A549 (cell line): ENCODE results near the gene LRRC47.

Experiments used
- BHLHE40 ChIP-seq: IDR thresholded peaks from 2 replicates; pipeline ENCODE4 v1.6.1; 2012; ENCODE audit warnings: low read depth, low read length, inconsistent platforms
- CBX2 ChIP-seq: fragments of 200-600 bp; sonication (generic); IDR thresholded peaks from 2 replicates; pipeline ENCODE4 v1.6.1; 2016; ENCODE audit warnings: low read depth, mild to moderate bottlenecking, borderline replicate concordance
- CHD2 ChIP-seq: fragments of 150-350 bp; IDR thresholded peaks from 2 replicates; pipeline ENCODE4 v1.6.1; 2014; ENCODE audit warnings: low read length; ENCODE audit not compliant: partially characterized antibody
- CHD4 ChIP-seq: fragments of 200-600 bp; sonication (generic); IDR thresholded peaks from 2 replicates; pipeline ENCODE4 v1.6.1; 2016; ENCODE audit warnings: antibody characterized with exemption, mild to moderate bottlenecking, borderline replicate concordance
- CTCF ChIP-seq: fragments of >200 bp; sonication (Bioruptor Twin); formaldehyde crosslinking; IDR thresholded peaks from 3 replicates; pipeline ENCODE4 v1.5.1; 2016
- EP300 ChIP-seq, 2 experiments: fragments of >200 bp; sonication (Bioruptor Twin); formaldehyde crosslinking; IDR thresholded peaks; 2 replicates in 1 of 2; 3 replicates in 1 of 2; pipeline ENCODE4 v1.6.1; 2016 to 2017
- FOXS1 ChIP-seq: fragments of 250-450 bp; sonication (Bioruptor Pico); IDR thresholded peaks from 2 replicates; pipeline ENCODE4 v1.5.0; 2020; ENCODE audit warnings: mild to moderate bottlenecking, moderate library complexity
- JUN ChIP-seq, 2 experiments: fragments of >200 bp; sonication (Bioruptor Twin); formaldehyde crosslinking; IDR thresholded peaks; 2 replicates in 1 of 2; 3 replicates in 1 of 2; pipeline ENCODE4 v1.6.1; 2016 to 2017
- MAZ ChIP-seq: fragments of 150-350 bp; IDR thresholded peaks from 2 replicates; pipeline ENCODE4 v1.6.1; 2014; ENCODE audit warnings: antibody characterized with exemption, low read depth, low read length, borderline replicate concordance
- PBX3 ChIP-seq: IDR thresholded peaks from 2 replicates; pipeline ENCODE4 v1.6.1; 2012
- POLR2A ChIP-seq: IDR thresholded peaks from 2 replicates; pipeline ENCODE4 v1.6.1; 2012; ENCODE audit warnings: mild to moderate bottlenecking, low read length
- USF2 ChIP-seq: fragments of 450-650 bp; IDR thresholded peaks from 2 replicates; pipeline ENCODE4 v1.6.1; 2014; ENCODE audit warnings: antibody characterized with exemption
- ZFP36 ChIP-seq: fragments of 450-650 bp; IDR thresholded peaks from 2 replicates; pipeline ENCODE4 v1.6.1; 2014; ENCODE audit warnings: borderline replicate concordance; ENCODE audit not compliant: partially characterized antibody
- TF ChIP-seq, protein P1 (sequence below): IDR thresholded peaks from 2 replicates; pipeline ENCODE4 v1.6.1; 2012

DNA sequence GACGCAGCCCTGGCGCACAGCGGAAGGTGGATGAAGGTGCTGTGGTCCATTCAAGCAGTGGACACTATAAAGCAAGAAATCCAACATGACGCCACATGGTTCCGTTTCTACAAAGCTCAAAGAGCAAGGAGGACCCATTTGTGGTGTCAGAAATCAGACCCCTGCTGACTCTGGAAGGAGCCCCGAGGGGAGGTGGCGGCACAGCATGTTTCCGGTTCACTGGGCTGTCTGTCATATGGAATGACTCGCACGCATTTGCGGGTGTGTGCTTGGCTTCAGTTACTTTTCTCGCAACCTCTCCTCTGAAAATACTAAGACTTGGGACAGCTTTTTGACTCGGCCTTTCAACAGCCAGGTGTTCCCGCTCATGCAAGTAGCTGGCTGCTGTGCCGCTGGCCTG is 29.1 kb upstream of the LRRC47 start:
- TF ChIP-seq CTCF, result no peak
- TF ChIP-seq, protein P1, sequence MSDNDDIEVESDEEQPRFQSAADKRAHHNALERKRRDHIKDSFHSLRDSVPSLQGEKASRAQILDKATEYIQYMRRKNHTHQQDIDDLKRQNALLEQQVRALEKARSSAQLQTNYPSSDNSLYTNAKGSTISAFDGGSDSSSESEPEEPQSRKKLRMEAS, result no peak
- no peak for TF ChIP-seq MAZ
- TF ChIP-seq ZFP36, result no peak
- no peak for TF ChIP-seq BHLHE40
- TF ChIP-seq CHD4, result no peak
- TF ChIP-seq JUN (IDR thresholded peaks at IDR 0.05), result no peak
- no peak for TF ChIP-seq CBX2
- TF ChIP-seq FOXS1 (CRISPR knock-in tag), result no peak
- TF ChIP-seq USF2, result no peak
- TF ChIP-seq CHD2, result no peak
- no peak for TF ChIP-seq EP300 (IDR thresholded peaks at IDR 0.05)
- TF ChIP-seq POLR2A, result no peak
- TF ChIP-seq PBX3, result no peak
